EL (cell line): ENCODE results near the gene TTC28.

ENCODE experiments used
- DNase-seq: peaks from one replicate; pipeline ENCODE4 v3.0.0-alpha.2; 2016

The TTC28 gene

DNA sequence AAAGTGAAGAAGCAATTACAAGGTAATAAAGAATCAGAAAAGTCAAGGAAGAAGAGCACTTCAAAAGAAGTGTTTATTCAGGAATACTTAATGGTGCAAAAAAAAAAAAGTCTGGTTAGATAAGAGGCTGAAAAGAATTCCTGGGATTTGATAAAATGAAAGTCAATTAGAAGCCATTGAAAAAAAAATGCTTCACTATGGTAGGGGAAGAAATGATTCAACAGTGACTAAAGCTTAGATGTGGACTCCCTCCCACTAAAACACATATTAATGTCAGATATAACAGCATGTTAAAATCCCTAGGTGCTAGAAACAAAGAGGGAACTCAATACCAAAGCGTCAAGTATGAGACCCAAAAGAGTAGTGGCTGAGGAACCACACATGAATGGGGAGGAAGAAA, 425.2 kb downstream of the TTC28 start:
- DNase-seq = no peak

- DNase-seq = no peak
These were observed 427.1 kb downstream of the TTC28 start for GRCh38 chr22:28252539-28252938.

GRCh38 chr22:28250036-28250695, 429.5 kb downstream of the TTC28 start:
- no peak for DNase-seq

GRCh38 chr22:28249402-28249801, 430.2 kb downstream of the TTC28 start:
- DNase-seq = no peak

GRCh38 chr22:28247667-28248363, 431.8 kb downstream of the TTC28 start:
- DNase-seq = no peak

DNA sequence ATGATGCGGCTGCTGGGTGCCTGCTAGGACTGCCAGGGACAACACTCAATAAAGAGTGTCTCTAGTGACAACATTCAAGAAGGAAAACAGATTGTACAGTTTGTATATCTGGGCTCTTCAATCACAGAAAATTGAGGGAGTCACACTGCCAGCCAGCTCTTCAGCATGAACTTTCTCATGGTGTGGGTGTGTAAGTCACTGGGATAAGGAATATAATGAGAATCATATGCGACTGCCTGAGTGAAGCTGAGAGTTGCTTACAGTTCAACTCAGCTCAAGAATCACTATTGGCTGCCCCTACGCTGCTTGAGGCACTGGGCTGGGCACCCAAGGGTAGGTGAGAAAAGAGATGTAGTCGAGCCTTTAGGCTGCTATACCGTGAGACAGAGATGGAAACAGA, 432.5 kb downstream of the TTC28 start:
- DNase-seq = no peak

- peak; percentile 79 for DNase-seq
These were observed 433.2 kb downstream of the TTC28 start for GRCh38 chr22:28246397-28246796.

GRCh38 chr22:28245579-28246224, 433.9 kb downstream of the TTC28 start:
- DNase-seq = no peak

- DNase-seq = no peak
These were observed 434.9 kb downstream of the TTC28 start for GRCh38 chr22:28244757-28245156.

DNA sequence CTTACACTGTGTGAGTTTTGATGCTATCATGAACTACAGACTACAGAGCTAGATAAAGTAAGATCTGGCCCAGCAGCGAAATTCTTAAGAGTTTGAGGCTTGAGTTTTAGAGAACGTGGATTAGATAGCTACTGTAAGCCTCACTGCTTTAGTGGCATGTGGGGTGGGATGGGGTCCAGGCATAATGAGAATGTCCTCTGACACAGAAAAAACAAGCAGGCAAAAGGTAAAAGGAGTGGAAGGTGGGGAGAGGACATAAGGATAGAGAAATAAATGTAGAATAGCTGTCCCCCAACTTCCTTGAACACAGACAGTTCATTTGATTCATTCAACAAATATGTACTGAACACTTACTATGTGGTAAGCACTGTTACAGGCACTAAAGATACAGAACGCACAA, 436.1 kb downstream of the TTC28 start:
- DNase-seq = peak; percentile 39

DNA sequence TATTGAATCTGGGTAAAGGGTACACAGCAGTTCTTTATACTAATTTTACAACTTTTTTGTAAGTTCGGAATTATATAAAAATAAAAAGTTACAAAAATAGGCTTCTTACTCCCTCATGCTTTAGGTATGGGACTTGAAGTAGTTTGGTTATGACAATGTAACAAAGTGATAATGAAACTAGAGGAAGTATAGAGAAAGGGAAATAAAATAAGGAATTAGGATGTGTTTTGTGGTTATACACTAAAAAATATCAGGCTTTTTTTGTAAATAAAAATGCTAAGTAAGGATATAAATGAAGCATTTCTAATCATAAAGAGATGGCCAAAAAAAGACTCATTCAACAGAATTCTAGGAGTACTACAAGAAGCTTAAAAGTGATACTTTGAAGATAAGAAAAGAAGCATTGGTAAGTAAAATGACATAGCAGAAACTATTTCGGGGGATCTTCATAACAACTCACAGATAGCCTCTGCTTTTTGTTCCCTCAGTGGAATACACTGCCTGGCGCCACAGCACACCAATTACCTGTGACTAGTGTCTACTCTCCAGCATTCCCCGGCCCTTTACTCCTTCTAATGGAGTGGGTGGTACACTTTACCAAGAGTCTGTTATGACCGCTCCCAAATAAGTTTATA, 437.9 kb downstream of the TTC28 start:
- DNase-seq = no peak

DNA sequence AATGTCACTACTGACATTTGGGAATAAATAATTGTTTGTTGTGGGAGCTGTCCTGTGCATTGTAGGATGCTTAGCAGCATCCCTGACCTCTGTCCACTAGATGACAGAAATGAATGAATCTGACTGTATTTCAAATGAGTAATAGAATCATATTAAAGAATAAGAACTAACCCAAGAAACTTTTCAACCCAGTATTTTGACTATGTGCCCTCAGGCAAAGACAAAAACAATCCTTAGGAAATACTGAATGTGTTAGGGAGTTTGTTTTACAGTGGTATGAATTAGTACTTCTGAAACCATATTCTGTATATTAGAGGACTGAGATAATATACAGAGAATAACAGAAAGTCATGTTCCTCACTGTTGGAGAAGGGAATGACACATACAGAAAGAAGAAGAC, 439.7 kb downstream of the TTC28 start:
- peak; percentile 20 for DNase-seq

DNA sequence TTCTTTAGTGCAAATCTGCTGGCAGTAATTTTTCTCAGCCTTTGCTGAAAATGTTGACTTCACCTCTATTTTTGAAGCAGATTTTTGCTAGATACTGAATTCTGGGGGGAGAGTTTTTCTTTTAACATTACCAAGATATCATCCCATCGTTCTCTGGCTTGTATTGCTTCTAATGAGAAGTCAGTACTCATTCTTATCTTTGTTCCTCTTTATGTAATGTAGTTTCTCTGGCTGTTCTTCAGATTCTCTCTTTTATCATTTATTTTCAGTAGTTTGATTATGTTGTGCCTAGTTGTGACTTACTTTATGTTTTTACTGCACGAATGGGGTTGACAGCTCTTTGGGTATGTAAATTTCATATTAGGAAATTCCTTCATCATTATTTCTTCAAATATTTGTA, 441.9 kb downstream of the TTC28 start:
- no peak for DNase-seq

DNA sequence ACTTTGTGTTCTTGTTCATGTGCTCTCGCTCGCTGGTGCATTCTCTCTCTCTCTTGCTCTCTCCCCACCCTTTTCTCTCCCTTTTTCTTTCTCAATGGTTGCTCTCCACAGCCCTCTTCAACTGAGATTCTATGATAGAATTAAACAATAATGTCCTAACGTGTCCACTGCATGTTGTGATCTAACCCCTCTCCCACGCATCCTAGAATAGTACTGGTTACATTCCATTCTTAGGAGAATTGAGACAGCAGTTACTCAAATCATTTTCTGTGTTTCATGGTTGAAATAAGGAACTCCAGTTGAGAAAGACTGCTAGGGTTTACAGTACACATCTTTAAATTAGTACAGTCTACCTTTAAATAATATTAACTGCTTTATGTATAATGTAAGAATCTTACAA, 442.5 kb downstream of the TTC28 start:
- no peak for DNase-seq

- DNase-seq = no peak
These were observed 447.4 kb downstream of the TTC28 start for GRCh38 chr22:28232204-28232603.

- no peak for DNase-seq
These were observed 448.2 kb downstream of the TTC28 start for GRCh38 chr22:28231441-28231840.

DNA sequence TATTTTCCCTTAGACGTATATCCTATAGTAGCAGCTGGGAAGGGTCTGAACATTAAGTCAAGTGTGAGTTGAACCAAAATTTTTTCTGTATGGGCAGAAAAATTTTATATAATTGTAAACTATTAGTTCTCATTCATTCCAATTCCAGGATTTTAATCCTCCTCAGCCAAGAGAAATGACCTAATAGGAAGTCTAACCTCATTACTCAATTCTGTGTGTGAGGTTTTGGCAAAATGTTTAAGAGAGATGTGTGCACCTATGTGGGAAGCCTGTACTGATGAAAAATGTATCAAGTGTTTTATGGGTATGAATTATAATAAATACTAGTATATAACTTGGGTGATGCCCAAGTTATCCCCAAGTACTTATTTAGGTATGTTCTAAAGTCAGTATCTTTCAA, 449.0 kb downstream of the TTC28 start:
- peak; percentile 23 for DNase-seq

DNA sequence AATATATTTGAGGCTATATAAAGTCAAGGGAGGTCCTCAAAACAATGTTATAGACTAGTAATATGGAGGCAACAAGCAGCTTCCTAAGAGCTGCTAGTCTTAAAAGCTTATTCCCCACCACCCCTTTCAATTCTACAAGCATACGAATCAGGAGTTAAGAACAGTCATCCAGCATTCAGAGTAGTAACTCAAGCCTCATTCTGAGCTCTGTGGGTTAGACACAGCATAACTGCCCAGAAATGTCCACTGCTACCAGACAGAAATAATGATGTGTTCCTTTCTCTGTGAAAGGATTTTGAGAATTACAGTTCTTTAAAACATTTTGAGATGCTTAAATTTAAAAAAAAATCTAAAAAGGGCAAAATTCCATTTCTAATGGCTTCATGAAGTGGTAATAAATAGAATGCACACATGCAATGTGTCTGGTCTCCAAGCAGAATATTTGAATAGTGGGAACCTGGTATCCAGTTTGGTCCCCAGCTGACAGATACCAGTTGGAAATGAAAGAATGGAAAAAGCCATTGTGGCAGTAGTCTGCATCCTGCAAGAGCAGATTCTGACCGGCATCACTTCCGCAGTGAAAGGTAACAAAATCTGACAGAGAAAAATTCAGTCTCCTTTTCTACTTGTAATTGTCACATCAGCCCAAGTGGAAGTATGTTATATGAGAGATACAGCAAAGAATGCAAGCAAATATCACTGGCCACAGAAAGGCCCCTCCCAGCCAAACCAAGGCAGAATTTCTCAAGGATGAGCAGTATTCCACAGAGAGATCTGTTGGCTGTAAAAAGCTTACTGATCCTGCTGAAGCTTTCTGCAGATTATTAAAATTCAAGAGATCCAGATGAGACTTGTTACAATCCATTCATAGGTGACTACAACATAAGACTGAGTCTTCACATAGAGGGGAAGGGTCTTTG, 449.8 kb downstream of the TTC28 start:
- DNase-seq = peak; percentile 74

GRCh38 chr22:28223826-28224225, 455.8 kb downstream of the TTC28 start:
- DNase-seq = no peak

DNA sequence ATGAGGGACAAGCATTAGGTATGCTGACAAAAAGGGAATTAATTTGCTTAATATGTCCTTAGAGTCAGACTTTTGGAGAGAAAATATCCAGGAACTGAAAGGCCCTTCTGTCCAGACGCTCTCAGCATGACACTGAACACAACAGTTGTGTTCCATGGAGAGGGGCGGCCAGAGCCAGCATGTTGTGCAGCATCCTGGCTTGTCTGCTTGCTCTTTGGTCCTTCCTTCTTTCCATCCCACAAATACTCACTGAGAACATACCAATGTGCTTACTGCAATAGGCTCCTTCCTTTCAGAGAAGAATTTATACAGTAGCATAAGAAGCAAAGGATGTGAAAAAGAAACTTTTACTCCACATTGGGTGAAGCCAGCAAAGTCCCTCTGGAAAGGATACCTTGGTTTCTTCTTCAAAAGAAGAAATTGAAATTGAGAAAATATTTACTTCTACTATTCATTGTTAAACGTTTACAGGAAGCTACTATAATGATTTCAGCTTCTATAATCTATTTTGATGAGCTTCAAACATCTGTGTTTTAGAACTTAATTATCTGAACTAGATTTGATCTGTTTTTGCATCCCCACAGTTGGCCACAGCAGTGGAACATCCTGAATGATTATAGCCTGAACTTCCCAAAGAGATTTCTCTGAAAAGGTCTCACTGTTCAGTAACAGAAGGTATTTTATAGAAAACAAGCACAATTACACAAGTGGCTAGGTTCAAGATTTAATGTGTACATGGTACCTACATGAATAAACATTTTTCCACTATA, 456.5 kb downstream of the TTC28 start:
- DNase-seq = peak; percentile 30

DNA sequence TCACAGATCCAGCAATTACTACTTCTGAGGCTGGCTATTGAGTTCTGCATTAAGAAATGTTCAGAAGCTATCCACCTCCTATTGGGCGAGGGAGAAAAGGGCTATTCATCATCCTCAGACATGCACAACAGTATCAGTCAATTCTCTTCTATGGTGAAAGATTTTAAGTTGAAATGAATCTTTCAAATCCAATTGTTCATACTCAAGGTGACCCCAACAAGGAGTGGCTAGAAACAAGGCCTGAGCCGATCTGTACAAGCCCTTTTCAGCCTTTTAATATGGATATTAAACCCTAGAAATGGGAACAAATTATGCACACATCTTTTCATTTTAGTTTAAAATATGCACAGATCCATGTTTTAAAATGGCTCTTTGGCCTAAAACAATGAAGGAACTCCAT, 457.1 kb downstream of the TTC28 start:
- no peak for DNase-seq

DNA sequence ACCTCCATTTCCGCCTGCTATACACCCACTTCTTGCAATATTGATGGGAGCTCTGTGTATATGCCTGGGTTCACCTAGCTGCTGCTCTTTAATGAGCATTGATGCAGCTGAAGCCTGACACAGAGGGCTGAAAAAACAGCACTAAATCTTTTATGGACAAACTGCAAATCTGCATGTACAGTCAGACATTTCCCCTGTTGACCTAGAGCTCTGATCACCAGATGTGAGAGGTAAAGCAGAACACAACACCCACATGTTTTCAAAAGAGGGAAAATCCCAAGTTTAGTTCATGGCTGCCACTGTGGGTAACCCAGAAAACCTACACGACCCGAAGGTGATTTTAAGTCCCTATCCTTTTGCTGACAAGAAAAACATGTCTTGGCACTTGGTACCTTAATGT, 457.6 kb downstream of the TTC28 start:
- no peak for DNase-seq
